Activated CD4-positive, alpha-beta T cell treated with anti-CD3 and anti-CD28 coated beads for 36 hours (primary cell): ENCODE results near the gene KCNJ1. TPM values are rescaled to one million over a fixed set of nuclear protein-coding genes. Genes with fewer than 3 reads are reported as not detected.

Experiments used
- ATAC-seq: fragments of 200-7000 bp; cut with Tn5 transposase; one replicate; pipeline ENCODE4 v1.10.0; 2021; ENCODE audit warnings: mild to moderate bottlenecking, moderate library complexity
- CTCF ChIA-PET: fragments of 350-600 bp; sonication (Branson Sonifier 250); formaldehyde crosslinking; loops from one replicate; lab custom pipeline; 2021; ENCODE audit warnings: antibody characterized with exemption; lab: Charles Lee
- POLR2A ChIA-PET: fragments of 350-600 bp; sonication (Branson Sonifier 250); formaldehyde crosslinking; loops from one replicate; lab custom pipeline; 2021; ENCODE audit warnings: antibody characterized with exemption, inconsistent platforms; lab: Charles Lee
- DNase-seq: peaks from one replicate; pipeline ENCODE4 v3.0.0-alpha.2; 2020
- H3K27ac Mint-ChIP-seq: one replicate; pipeline ENCODE4 v1.8.0; 2021; ENCODE audit warnings: mixed read lengths
- H3K27me3 Mint-ChIP-seq: one replicate; pipeline ENCODE4 v1.8.0; 2021; ENCODE audit warnings: mixed read lengths
- H3K36me3 Mint-ChIP-seq: one replicate; pipeline ENCODE4 v1.8.0; 2021; ENCODE audit warnings: low read depth, mixed read lengths
- H3K4me1 Mint-ChIP-seq: one replicate; pipeline ENCODE4 v1.8.0; 2021; ENCODE audit warnings: mixed read lengths
- H3K4me3 Mint-ChIP-seq: one replicate; pipeline ENCODE4 v1.8.0; 2021; ENCODE audit warnings: mild to moderate bottlenecking, moderate library complexity, mixed read lengths
- H3K9me3 Mint-ChIP-seq: one replicate; pipeline ENCODE4 v1.8.0; 2021; ENCODE audit warnings: low read depth, mixed read lengths
- intact Hi-C, 2 experiments: fragments of 100-400 bp; cut with DNase I in 1 of 2; cut with micrococcal nuclease in 1 of 2; formaldehyde crosslinking; loops; one replicate each; pipeline versions ENCODE4 v1.14.2 to v1.15.1; 2022 to 2024; cut with DNase I, micrococcal nuclease
- total RNA-seq, 2 experiments: library from RNA; stranded (reverse); gene quantifications; one replicate each; pipeline ENCODE4 v1.2.3, GENCODE V29; 2021

Gene KCNJ1
- total RNA-seq, 2 experiments from 2014 or later, result not detected

GRCh38 chr11:128822130-128822529 is 45.0 kb downstream of the KCNJ1 start:
- no peaks in the 10 kb centered on the region for H3K27me3 Mint-ChIP-seq
- no peak overlapping the region for H3K27ac Mint-ChIP-seq
- H3K9me3 Mint-ChIP-seq, result no peaks in the 10 kb centered on the region
- no peak overlapping the region for H3K4me3 Mint-ChIP-seq
- POLR2A ChIA-PET, result no interaction called here
- intact Hi-C loops, result no loop called here
- CTCF ChIA-PET, result interaction anchor here (0.6 to 1.9 kb wide), 5 partner anchors 8 to 664 kb away, joined by 3 to 10 read pairs (median 3); no protein-coding TSS in a partner anchor
- DNase-seq (no peak), ATAC-seq (no peak)
- peaks cover 3% of the 10 kb centered on the region for H3K36me3 Mint-ChIP-seq
- no peaks in the 10 kb centered on the region for H3K4me1 Mint-ChIP-seq

- ATAC-seq, result no peak
- CTCF ChIA-PET, result interaction anchor here (0.6 to 1.9 kb wide), 7 partner anchors 9 to 978 kb away, joined by 3 to 10 read pairs (median 3); no protein-coding TSS in a partner anchor
- no peak for DNase-seq
- Mint-ChIP-seq H3K36me3 (peaks cover 3% of the 10 kb centered on the region), H3K27me3 (no peaks in the 10 kb centered on the region), H3K4me3 (no peak overlapping the region), H3K27ac (no peak overlapping the region), H3K9me3 (no peaks in the 10 kb centered on the region), H3K4me1 (no peaks in the 10 kb centered on the region)
- POLR2A ChIA-PET, result no interaction called here
- intact Hi-C loops, result no loop called here
These were observed 45.5 kb downstream of the KCNJ1 start for GRCh38 chr11:128821556-128821955.

- Mint-ChIP-seq H3K36me3 (peaks cover 5% of the 10 kb centered on the region), H3K4me1 (no peaks in the 10 kb centered on the region), H3K27me3 (no peaks in the 10 kb centered on the region), H3K9me3 (no peaks in the 10 kb centered on the region), H3K27ac (no peak overlapping the region), H3K4me3 (no peak overlapping the region)
- ChIA-PET CTCF (no interaction called here), POLR2A (no interaction called here)
- DNase-seq (no peak), ATAC-seq (no peak)
- intact Hi-C loops, result no loop called here
These were observed 47.9 kb downstream of the KCNJ1 start for GRCh38 chr11:128819198-128819597.

GRCh38 chr11:128814856-128815705 is 52.0 kb downstream of the KCNJ1 start:
- POLR2A ChIA-PET, result no interaction called here

GRCh38 chr11:128813729-128814128 is 53.4 kb downstream of the KCNJ1 start:
- no peaks in the 10 kb centered on the region for H3K27me3 Mint-ChIP-seq
- H3K9me3 Mint-ChIP-seq, result no peaks in the 10 kb centered on the region
- intact Hi-C loops, result no loop called here
- H3K36me3 Mint-ChIP-seq, result peaks cover 13% of the 10 kb centered on the region
- H3K4me3 Mint-ChIP-seq, result no peak overlapping the region
- no peak for DNase-seq
- POLR2A ChIA-PET, result no interaction called here
- CTCF ChIA-PET, result interaction anchor here (0.9 kb wide), 1 partner anchor 70 kb away, joined by 4 read pairs; no protein-coding TSS in a partner anchor
- ATAC-seq, result no peak
- no peak overlapping the region for H3K27ac Mint-ChIP-seq
- H3K4me1 Mint-ChIP-seq, result peaks cover 13% of the 10 kb centered on the region

More at GRCh38 chr11:128814856-128815705, 52.0 kb downstream of the KCNJ1 start:
- intact Hi-C loops, result no loop called here
- Mint-ChIP-seq H3K27ac (no peak overlapping the region), H3K36me3 (peaks cover 11% of the 10 kb centered on the region), H3K27me3 (no peaks in the 10 kb centered on the region), H3K4me1 (peaks cover 7% of the 10 kb centered on the region), H3K4me3 (no peak overlapping the region), H3K9me3 (no peaks in the 10 kb centered on the region)
- CTCF ChIA-PET, result interaction anchor here (0.5 to 0.7 kb wide), 2 partner anchors 51 to 630 kb away, joined by 3 to 4 read pairs; no protein-coding TSS in a partner anchor
- ATAC-seq (no peak), DNase-seq (no peak)

- Mint-ChIP-seq H3K4me1 (peaks cover 24% of the 10 kb centered on the region), H3K4me3 (no peak overlapping the region), H3K9me3 (no peaks in the 10 kb centered on the region), H3K27me3 (no peaks in the 10 kb centered on the region), H3K36me3 (peaks cover 27% of the 10 kb centered on the region), H3K27ac (no peak overlapping the region)
- DNase-seq (no peak), ATAC-seq (peak; percentile 34)
- ChIA-PET CTCF (interaction anchor here (0.6 to 5.2 kb wide), 5 partner anchors 10 to 653 kb away, joined by 3 to 21 read pairs (median 3); no protein-coding TSS in a partner anchor), POLR2A (no interaction called here)
- intact Hi-C loops, result no loop called here
These were observed 56.1 kb downstream of the KCNJ1 start for GRCh38 chr11:128810784-128811514.

- Mint-ChIP-seq H3K36me3 (peaks cover 27% of the 10 kb centered on the region), H3K4me3 (no peak overlapping the region), H3K27me3 (no peaks in the 10 kb centered on the region), H3K9me3 (no peaks in the 10 kb centered on the region), H3K4me1 (peaks cover 27% of the 10 kb centered on the region), H3K27ac (peak overlapping the region; percentile 13)
- ChIA-PET POLR2A (no interaction called here), CTCF (interaction anchor here (0.6 to 5.2 kb wide), 5 partner anchors 12 to 661 kb away, joined by 4 to 21 read pairs (median 4); no protein-coding TSS in a partner anchor)
- intact Hi-C loops, result no loop called here
- ATAC-seq (peak; percentile 65), DNase-seq (no peak)
These were observed 58.0 kb downstream of the KCNJ1 start for GRCh38 chr11:128809128-128809527.

GRCh38 chr11:128807909-128808308 is 59.2 kb downstream of the KCNJ1 start:
- H3K9me3 Mint-ChIP-seq, result no peaks in the 10 kb centered on the region
- H3K27ac Mint-ChIP-seq, result no peak overlapping the region
- no peak for ATAC-seq
- peaks cover 31% of the 10 kb centered on the region for H3K4me1 Mint-ChIP-seq
- no peaks in the 10 kb centered on the region for H3K27me3 Mint-ChIP-seq
- ChIA-PET POLR2A (no interaction called here), CTCF (interaction anchor here (0.6 to 5.2 kb wide), 4 partner anchors 11 to 770 kb away, joined by 3 to 21 read pairs (median 4); no protein-coding TSS in a partner anchor)
- peaks cover 30% of the 10 kb centered on the region for H3K36me3 Mint-ChIP-seq
- intact Hi-C loops, result no loop called here
- no peak overlapping the region for H3K4me3 Mint-ChIP-seq
- no peak for DNase-seq

GRCh38 chr11:128806506-128807261 is 60.4 kb downstream of the KCNJ1 start:
- no peaks in the 10 kb centered on the region for H3K27me3 Mint-ChIP-seq
- no peak for DNase-seq
- ChIA-PET POLR2A (no interaction called here), CTCF (interaction anchor here (0.7 to 1.5 kb wide), 3 partner anchors 18 to 186 kb away, joined by 3 to 8 read pairs (median 3); no protein-coding TSS in a partner anchor)
- peaks cover 30% of the 10 kb centered on the region for H3K36me3 Mint-ChIP-seq
- H3K4me3 Mint-ChIP-seq, result no peak overlapping the region
- peak overlapping the region; percentile 59 for H3K27ac Mint-ChIP-seq
- H3K4me1 Mint-ChIP-seq, result peaks cover 31% of the 10 kb centered on the region
- intact Hi-C loops, result no loop called here
- no peaks in the 10 kb centered on the region for H3K9me3 Mint-ChIP-seq
- ATAC-seq, result no peak

- Mint-ChIP-seq H3K36me3 (peaks cover 20% of the 10 kb centered on the region), H3K4me1 (peaks cover 24% of the 10 kb centered on the region), H3K27ac (no peak overlapping the region), H3K4me3 (no peak overlapping the region), H3K27me3 (no peaks in the 10 kb centered on the region), H3K9me3 (no peaks in the 10 kb centered on the region)
- POLR2A ChIA-PET, result no interaction called here
- DNase-seq (no peak), ATAC-seq (no peak)
- CTCF ChIA-PET, result no interaction called here
- intact Hi-C loops, result no loop called here
These were observed 62.6 kb downstream of the KCNJ1 start for GRCh38 chr11:128804481-128804880.
